ENCODE measurements around the gene MORC4.
A peak's percentile ranks its signal among the peaks of the same experiment; 100 is the strongest.

DNA sequence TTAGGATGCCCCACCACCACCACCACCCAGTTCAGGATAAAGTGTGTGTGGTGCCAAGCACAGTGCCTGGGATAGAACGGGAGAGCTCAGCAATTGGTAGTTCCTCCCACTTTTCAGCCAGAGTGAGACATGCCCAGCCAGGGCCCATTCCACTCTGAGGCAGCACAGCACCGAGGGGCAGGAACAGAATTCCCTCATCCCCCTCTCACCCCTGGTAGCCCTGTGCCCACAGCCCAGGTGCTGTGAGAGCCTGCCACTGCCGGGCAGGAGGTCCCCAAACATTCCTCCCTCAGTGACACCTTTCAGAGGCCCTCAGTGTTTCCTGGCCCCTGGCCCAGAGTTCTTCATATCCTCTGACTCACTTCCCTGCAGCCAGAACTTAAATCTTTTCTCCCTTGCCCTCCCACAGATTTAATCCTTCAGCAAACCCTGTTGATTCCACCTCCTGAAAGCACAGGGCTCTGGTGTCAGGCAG, 105.0 kb downstream of the MORC4 start:
- TF ChIP-seq REST (IDR thresholded peaks at IDR 0.05; ENCODE audit: low read depth, low read length) (no peak), RCOR1 (IDR thresholded peaks at IDR 0.05; ENCODE audit: low read length) (no peak), CTCF (IDR thresholded peaks at IDR 0.05) (no peak), MXI1 (IDR thresholded peaks at IDR 0.05; ENCODE audit: low read depth, low read length) (no peak), FOXM1 (IDR thresholded peaks at IDR 0.05; ENCODE audit: low read depth) (no peak), CHD2 (IDR thresholded peaks at IDR 0.05; ENCODE audit: low read length, partially characterized antibody) (no peak), RAD21 (IDR thresholded peaks at IDR 0.05; ENCODE audit: low read length) (no peak), RXRA (IDR thresholded peaks at IDR 0.05; ENCODE audit: borderline replicate concordance, low read depth) (0 out of 2 replicates have a peak, but pooled peaks have one; percentile 22), SMC3 (IDR thresholded peaks at IDR 0.05; ENCODE audit: low read depth, low read length) (no peak), USF2 (IDR thresholded peaks at IDR 0.05; ENCODE audit: borderline replicate concordance, low read depth, low read length) (no peak), YY1 (IDR thresholded peaks at IDR 0.05; ENCODE audit: low read depth) (no peak)
- TF ChIP-seq, protein P1, sequence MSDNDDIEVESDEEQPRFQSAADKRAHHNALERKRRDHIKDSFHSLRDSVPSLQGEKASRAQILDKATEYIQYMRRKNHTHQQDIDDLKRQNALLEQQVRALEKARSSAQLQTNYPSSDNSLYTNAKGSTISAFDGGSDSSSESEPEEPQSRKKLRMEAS (IDR thresholded peaks at IDR 0.05; ENCODE audit: low read depth): no peak
